ENCODE data around the gene ERRFI1. TPM values are rescaled to one million over a fixed set of nuclear protein-coding genes. Genes with fewer than 3 reads are reported as not detected.

Gene ERRFI1
- polyA plus RNA-seq, 3 donors, result 0.08 to 1.5 (median 0.28) TPM

DNA sequence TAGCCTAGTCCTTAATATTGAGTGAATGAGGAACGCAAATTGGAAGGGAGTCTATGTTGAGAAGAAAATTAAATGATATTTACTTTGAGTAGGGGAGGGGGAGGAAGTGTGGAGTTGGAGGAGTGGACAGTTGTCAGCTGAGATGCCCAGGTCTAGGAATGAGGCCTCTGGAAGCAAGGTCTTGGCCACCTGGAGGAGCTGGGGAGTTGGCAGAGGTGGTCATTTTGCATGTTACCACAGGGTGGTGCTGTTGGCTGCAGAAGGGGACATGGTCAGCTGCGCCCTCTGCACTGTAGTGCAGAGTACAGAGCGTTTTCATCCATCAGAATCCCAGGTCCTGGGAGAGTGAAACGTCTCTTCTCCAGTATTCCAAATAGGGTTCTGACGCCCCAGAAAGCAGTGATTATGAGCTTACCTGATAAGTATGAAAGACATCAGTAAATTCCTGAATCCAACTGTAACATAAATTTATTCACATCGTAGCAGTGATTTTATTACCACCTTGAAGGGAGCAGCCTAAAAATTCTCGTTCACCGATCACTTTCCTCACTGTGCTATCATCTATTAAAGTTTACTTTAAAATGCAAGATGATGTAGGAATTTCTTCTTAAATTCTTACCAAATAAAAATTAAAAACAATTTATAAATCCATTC, 50.8 kb downstream of the ERRFI1 start:
- H3K4me2 ChIP-seq (replicated peaks; ENCODE audit: extremely low read depth, low read length, poor library complexity, severe bottlenecking), result no peak overlapping the region
- H3K4me3 Mint-ChIP-seq, result no peak overlapping the region
- WGBS (ENCODE audit: insufficient coverage), result 100% methylated on average over 2 of the region's 8 CpGs
- H3K27ac ChIP-seq (ENCODE audit: low read depth in 1 of 2, low read length in 2 of 2), result no peak overlapping the region
- TF ChIP-seq, protein P1, sequence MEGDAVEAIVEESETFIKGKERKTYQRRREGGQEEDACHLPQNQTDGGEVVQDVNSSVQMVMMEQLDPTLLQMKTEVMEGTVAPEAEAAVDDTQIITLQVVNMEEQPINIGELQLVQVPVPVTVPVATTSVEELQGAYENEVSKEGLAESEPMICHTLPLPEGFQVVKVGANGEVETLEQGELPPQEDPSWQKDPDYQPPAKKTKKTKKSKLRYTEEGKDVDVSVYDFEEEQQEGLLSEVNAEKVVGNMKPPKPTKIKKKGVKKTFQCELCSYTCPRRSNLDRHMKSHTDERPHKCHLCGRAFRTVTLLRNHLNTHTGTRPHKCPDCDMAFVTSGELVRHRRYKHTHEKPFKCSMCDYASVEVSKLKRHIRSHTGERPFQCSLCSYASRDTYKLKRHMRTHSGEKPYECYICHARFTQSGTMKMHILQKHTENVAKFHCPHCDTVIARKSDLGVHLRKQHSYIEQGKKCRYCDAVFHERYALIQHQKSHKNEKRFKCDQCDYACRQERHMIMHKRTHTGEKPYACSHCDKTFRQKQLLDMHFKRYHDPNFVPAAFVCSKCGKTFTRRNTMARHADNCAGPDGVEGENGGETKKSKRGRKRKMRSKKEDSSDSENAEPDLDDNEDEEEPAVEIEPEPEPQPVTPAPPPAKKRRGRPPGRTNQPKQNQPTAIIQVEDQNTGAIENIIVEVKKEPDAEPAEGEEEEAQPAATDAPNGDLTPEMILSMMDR (IDR thresholded peaks at IDR 0.05), result peak; percentile 79
- no peaks in the 10 kb centered on the region for H3K4me1 Mint-ChIP-seq
- peaks cover 4% of the 10 kb centered on the region for H3K79me2 ChIP-seq (ENCODE audit: insufficient read depth, low read length)
- no peak overlapping the region for H2AFZ ChIP-seq (ENCODE audit: insufficient read depth, low read depth, low read length, poor library complexity, severe bottlenecking)
- H3K4me1 ChIP-seq (ENCODE audit: control insufficient read depth in 1 of 2, insufficient read depth in 2 of 2, low read length in 2 of 2), result no peaks in the 10 kb centered on the region
- H3K9me3 Mint-ChIP-seq, result peaks cover 0 to 2% (median 0%) of the 10 kb centered on the region in 7 donors
- H3K27me3 ChIP-seq (ENCODE audit: control insufficient read depth in 2 of 2, insufficient read depth in 2 of 2, low read length in 2 of 2), result no peaks in the 10 kb centered on the region
- H3K9ac ChIP-seq (ENCODE audit: insufficient read depth, low read length, poor library complexity, severe bottlenecking), result no peak overlapping the region
- H3K27me3 Mint-ChIP-seq (ENCODE audit: low read depth in 3 of 3), result no peaks in the 10 kb centered on the region
- peak in 2 of 3 donors; percentile 16 to 37 for DNase-seq
- no peak overlapping the region for H3K4me3 ChIP-seq (replicated peaks in 1 of 3; ENCODE audit: low read depth in 2 of 3, low read length in 3 of 3)
- peaks cover 38% of the 10 kb centered on the region for H4K20me1 ChIP-seq (ENCODE audit: insufficient read depth, low read length)
- H3K9me3 ChIP-seq (replicated peaks in 1 of 2; ENCODE audit: control insufficient read depth in 1 of 2, insufficient read depth in 1 of 2, low read length in 2 of 2), result no peaks in the 10 kb centered on the region
- peaks cover 63 to 86% of the 10 kb centered on the region in 2 donors for H3K36me3 Mint-ChIP-seq
- intact Hi-C loops (cut with micrococcal nuclease), result no loop called here
- H3K27ac Mint-ChIP-seq, result peak overlapping the region in 1 of 7 donors; percentile 41
- peaks cover 67 to 87% of the 10 kb centered on the region in 2 donors for H3K36me3 ChIP-seq (replicated peaks in 1 of 2; ENCODE audit: control insufficient read depth in 1 of 2, insufficient read depth in 2 of 2, low read length in 2 of 2)

DNA sequence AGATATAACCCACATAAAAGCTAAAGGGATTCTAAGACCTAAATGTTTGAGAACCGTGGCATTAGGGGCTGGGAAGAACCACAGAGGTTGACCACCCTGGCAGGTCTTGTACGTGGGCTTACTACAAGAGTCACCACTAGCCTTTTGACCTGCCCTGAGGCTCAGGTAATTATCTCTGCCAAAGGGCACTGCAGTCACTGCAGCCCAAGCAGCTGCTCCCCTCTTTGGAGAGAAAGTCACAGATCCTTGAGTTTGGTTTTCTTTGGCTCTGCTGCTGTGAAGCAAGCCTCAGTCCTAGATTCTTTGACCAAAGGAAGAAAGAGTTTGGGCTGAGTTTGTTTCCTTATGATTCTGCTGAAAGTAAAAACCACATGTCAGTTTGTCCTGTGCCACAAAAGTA, 53.0 kb downstream of the ERRFI1 start:
- H2AFZ ChIP-seq (ENCODE audit: insufficient read depth, low read depth, low read length, poor library complexity, severe bottlenecking), result no peak overlapping the region
- no peak overlapping the region for H3K9ac ChIP-seq (ENCODE audit: insufficient read depth, low read length, poor library complexity, severe bottlenecking)
- no peak overlapping the region for H3K4me3 Mint-ChIP-seq
- H3K27me3 ChIP-seq (ENCODE audit: control insufficient read depth in 2 of 2, insufficient read depth in 2 of 2, low read length in 2 of 2), result no peaks in the 10 kb centered on the region
- H3K27ac ChIP-seq (ENCODE audit: low read depth in 1 of 2, low read length in 2 of 2), result no peak overlapping the region
- H3K79me2 ChIP-seq (ENCODE audit: insufficient read depth, low read length), result peaks cover 12% of the 10 kb centered on the region
- TF ChIP-seq, protein P1 (IDR thresholded peaks at IDR 0.05), result no peak
- peaks cover 57 to 85% of the 10 kb centered on the region in 2 donors for H3K36me3 Mint-ChIP-seq
- H3K36me3 ChIP-seq (replicated peaks in 1 of 2; ENCODE audit: control insufficient read depth in 1 of 2, insufficient read depth in 2 of 2, low read length in 2 of 2), result peaks cover 62 to 85% of the 10 kb centered on the region in 2 donors
- peaks cover 0 to 2% (median 0%) of the 10 kb centered on the region in 7 donors for H3K9me3 Mint-ChIP-seq
- DNase-seq, result no peak
- H3K27me3 Mint-ChIP-seq (ENCODE audit: low read depth in 3 of 3), result peaks cover 0 to 1% (median 0%) of the 10 kb centered on the region in 3 donors
- no peaks in the 10 kb centered on the region for H3K4me1 ChIP-seq (ENCODE audit: control insufficient read depth in 1 of 2, insufficient read depth in 2 of 2, low read length in 2 of 2)
- H3K4me3 ChIP-seq (replicated peaks in 1 of 3; ENCODE audit: low read depth in 2 of 3, low read length in 3 of 3), result no peak overlapping the region
- 100% methylated on average over 2 of the region's 2 CpGs for WGBS (ENCODE audit: insufficient coverage)
- H4K20me1 ChIP-seq (ENCODE audit: insufficient read depth, low read length), result peaks cover 45% of the 10 kb centered on the region
- no peaks in the 10 kb centered on the region for H3K4me1 Mint-ChIP-seq
- no peaks in the 10 kb centered on the region for H3K9me3 ChIP-seq (replicated peaks in 1 of 2; ENCODE audit: control insufficient read depth in 1 of 2, insufficient read depth in 1 of 2, low read length in 2 of 2)
- H3K4me2 ChIP-seq (replicated peaks; ENCODE audit: extremely low read depth, low read length, poor library complexity, severe bottlenecking), result no peak overlapping the region
- intact Hi-C loops (cut with micrococcal nuclease), result no loop called here
- no peak overlapping the region for H3K27ac Mint-ChIP-seq
